Prostate gland (tissue), 2 donors: ENCODE data around the gene MYO18B. TPM values are rescaled to one million over a fixed set of nuclear protein-coding genes. Genes with fewer than 3 reads are reported as not detected.
"Not testable (repeated sequence)": the region's sequence is repeated elsewhere in the genome, so short reads cannot be mapped to it uniquely, and the experiment has no call there.

Experiments used
- DNase-seq: peaks from one replicate; pipeline ENCODE4 v3.0.0-alpha.2; 2019; ENCODE audit warnings: low spot score
- H3K27ac ChIP-seq, 2 donors: fragments of 200-600 bp; sonication (generic); 2 replicates each; pipeline ENCODE4 v1.5.1; 2017 to 2019
- H3K27me3 ChIP-seq: fragments of 200-600 bp; sonication (generic); replicated peaks from 2 replicates; pipeline ENCODE4 v1.5.1; 2019; ENCODE audit not compliant: insufficient read depth
- H3K36me3 ChIP-seq, 2 donors: fragments of 200-600 bp; sonication (generic); 1 replicate in 1 of 2; 2 replicates in 1 of 2; pipeline versions ENCODE4 v1.5.1 to v1.8.1; 2017 to 2019
- H3K4me1 ChIP-seq: fragments of 200-600 bp; sonication (generic); replicated peaks from 2 replicates; pipeline ENCODE4 v1.5.1; 2019
- H3K4me3 ChIP-seq, 2 donors: fragments of 200-600 bp; sonication (generic); 2 replicates each; pipeline ENCODE4 v1.5.1; 2017 to 2019
- H3K9me3 ChIP-seq: fragments of 200-600 bp; sonication (generic); 2 replicates; pipeline ENCODE4 v1.5.1; 2017
- CTCF ChIP-seq, 4 experiments: fragments of 200-600 bp in 2 of 4; fragments of 450-650 bp in 2 of 4; sonication (generic) in 2 of 4; IDR thresholded peaks; 1 replicate in 3 of 4; 2 replicates in 1 of 4; pipeline ENCODE4 v1.5.1; 2016 to 2019; ENCODE audit warnings: antibody characterized with exemption in 4 of 4, mild to moderate bottlenecking in 2 of 4, moderate library complexity in 2 of 4
- POLR2A ChIP-seq: fragments of 450-650 bp; IDR thresholded peaks from one replicate; pipeline ENCODE4 v1.6.1; 2016; ENCODE audit warnings: antibody characterized with exemption, mild to moderate bottlenecking
- POLR2AphosphoS5 ChIP-seq: sonication (generic); formaldehyde crosslinking; IDR thresholded peaks from one replicate; pipeline ENCODE4 v1.6.1; 2017; ENCODE audit warnings: antibody characterized with exemption
- WGBS: methylation state at CpG from one replicate; pipeline ENCODE4 v1.1.5; 2018; 5-methylcytosine and 5-hydroxymethylcytosine counted together
- intact Hi-C: fragments of 100-400 bp; cut with DNase I; formaldehyde crosslinking; loops from one replicate; pipeline ENCODE4 v1.14.2; 2022
- total RNA-seq, 2 donors: library from RNA; depleted of rRNA; stranded (reverse); fragments of >200 nt; gene quantifications; one replicate each; pipeline ENCODE4 v1.1.0, GENCODE V29; 2016

The MYO18B gene
- total RNA-seq, 2 donors from 2014 or later = 3.1 to 7.1 TPM

GRCh38 chr22:25970999-25971811 lies 229.2 kb downstream of the MYO18B start:
- H3K36me3 ChIP-seq = no peaks in the 10 kb centered on the region
- no peak overlapping the region for H3K27ac ChIP-seq
- H3K9me3 ChIP-seq = no peaks in the 10 kb centered on the region
- no peak for TF ChIP-seq POLR2AphosphoS5
- no peak for TF ChIP-seq CTCF (IDR thresholded peaks at IDR 0.05)
- TF ChIP-seq POLR2A = no peak
- intact Hi-C loops = no loop called here
- H3K27me3 ChIP-seq = peaks cover 8% of the 10 kb centered on the region
- H3K4me1 ChIP-seq = no peaks in the 10 kb centered on the region
- 63% methylated on average over 9 of the region's 9 CpGs for WGBS
- no peak for DNase-seq
- no peak overlapping the region for H3K4me3 ChIP-seq

- no peak for TF ChIP-seq CTCF (IDR thresholded peaks at IDR 0.05)
- TF ChIP-seq POLR2AphosphoS5 = no peak
- no peak for TF ChIP-seq POLR2A
- Histone ChIP-seq H3K9me3 (no peaks in the 10 kb centered on the region), H3K27ac (no peak overlapping the region), H3K36me3 (no peaks in the 10 kb centered on the region), H3K27me3 (peaks cover 8% of the 10 kb centered on the region), H3K4me1 (no peaks in the 10 kb centered on the region), H3K4me3 (no peak overlapping the region)
- 80% methylated on average over 9 of the region's 9 CpGs for WGBS
- intact Hi-C loops = no loop called here
- DNase-seq = no peak
Measured at GRCh38 chr22:25972397-25972796, 230.4 kb downstream of the MYO18B start.

- Histone ChIP-seq H3K27ac (no peak overlapping the region), H3K27me3 (peaks cover 4% of the 10 kb centered on the region), H3K9me3 (no peaks in the 10 kb centered on the region), H3K4me3 (no peak overlapping the region), H3K4me1 (no peaks in the 10 kb centered on the region), H3K36me3 (no peaks in the 10 kb centered on the region)
- no peak for TF ChIP-seq POLR2A
- intact Hi-C loops = no loop called here
- DNase-seq = no peak
- 59% methylated on average over 1 of the region's 1 CpG for WGBS
Measured at GRCh38 chr22:25976356-25976755, 234.4 kb downstream of the MYO18B start.

- Histone ChIP-seq H3K9me3 (no peaks in the 10 kb centered on the region), H3K27me3 (no peaks in the 10 kb centered on the region), H3K27ac (no peak overlapping the region), H3K36me3 (no peaks in the 10 kb centered on the region), H3K4me3 (no peak overlapping the region), H3K4me1 (no peaks in the 10 kb centered on the region)
- 76% methylated on average over 3 of the region's 3 CpGs for WGBS
- DNase-seq = no peak
- TF ChIP-seq POLR2AphosphoS5 (no peak), CTCF (IDR thresholded peaks at IDR 0.05) (no peak), POLR2A (no peak)
- intact Hi-C loops = no loop called here
Measured at GRCh38 chr22:25979968-25980367, 238.0 kb downstream of the MYO18B start.

GRCh38 chr22:25984911-25985310 lies 242.9 kb downstream of the MYO18B start:
- H3K4me3 ChIP-seq, H3K27me3 ChIP-seq, H3K36me3 ChIP-seq, H3K27ac ChIP-seq, H3K9me3 ChIP-seq, DNase-seq, intact Hi-C loops, H3K4me1 ChIP-seq: not testable (repeated sequence)
- 91% methylated on average over 1 of the region's 1 CpG for WGBS

- no peaks in the 10 kb centered on the region for H3K4me1 ChIP-seq
- no peak for TF ChIP-seq POLR2AphosphoS5
- TF ChIP-seq POLR2A = no peak
- no peak for TF ChIP-seq CTCF (IDR thresholded peaks at IDR 0.05)
- no peaks in the 10 kb centered on the region for H3K27me3 ChIP-seq
- H3K36me3 ChIP-seq = no peaks in the 10 kb centered on the region
- no peak for DNase-seq
- no peak overlapping the region for H3K4me3 ChIP-seq
- no peak overlapping the region for H3K27ac ChIP-seq
- intact Hi-C loops = no loop called here
- WGBS = 25% methylated on average over 8 of the region's 8 CpGs
- no peaks in the 10 kb centered on the region for H3K9me3 ChIP-seq
Measured at GRCh38 chr22:25987948-25988347, 246.0 kb downstream of the MYO18B start.
